T-helper 2 cell (primary cell): ENCODE results near the gene FILIP1L.
"Not testable (repeated sequence)": the region's sequence is repeated elsewhere in the genome, so short reads cannot be mapped to it uniquely, and the experiment has no call there.

Experiments used
- DNase-seq, 5 experiments: peaks; one replicate each; pipeline versions ENCODE4 v3.0.0 to v3.0.0-alpha.2; 2012 to 2022

FILIP1L gene

GRCh38 chr3:100073714-100074307, 40.5 kb downstream of the FILIP1L start:
- DNase-seq = peak in 2 of 5 experiments; percentile 7 to 48

GRCh38 chr3:100073049-100073713, 41.1 kb downstream of the FILIP1L start:
- peak in 1 of 5 experiments; percentile 7 for DNase-seq

GRCh38 chr3:100072326-100073048, 41.8 kb downstream of the FILIP1L start:
- DNase-seq = peak in 1 of 5 experiments; percentile 85

GRCh38 chr3:100069472-100069871, 44.8 kb downstream of the FILIP1L start:
- DNase-seq = no peak

GRCh38 chr3:100068826-100069225, 45.5 kb downstream of the FILIP1L start:
- DNase-seq = peak; percentile 31 to 90 (median 56)

- DNase-seq = no peak
Measured at GRCh38 chr3:100067589-100067988, 46.7 kb downstream of the FILIP1L start.

GRCh38 chr3:100063929-100064461, 50.3 kb downstream of the FILIP1L start:
- DNase-seq = no peak

GRCh38 chr3:100062665-100063064, 51.6 kb downstream of the FILIP1L start:
- no peak for DNase-seq

- peak in 1 of 5 experiments; percentile 81 for DNase-seq
Measured at GRCh38 chr3:100060685-100061484, 53.4 kb downstream of the FILIP1L start.

- DNase-seq = no peak
Measured at GRCh38 chr3:100059472-100059871, 54.8 kb downstream of the FILIP1L start.

GRCh38 chr3:100057716-100058575, 56.4 kb downstream of the FILIP1L start:
- peak in 1 of 5 experiments; percentile 27 for DNase-seq

GRCh38 chr3:100053951-100054620, 60.2 kb downstream of the FILIP1L start:
- no peak for DNase-seq

- DNase-seq = not testable (repeated sequence)
Measured at GRCh38 chr3:100051513-100051912, 62.8 kb downstream of the FILIP1L start.

- DNase-seq = no peak
Measured at GRCh38 chr3:100048248-100048647, 66.1 kb downstream of the FILIP1L start.

- peak in 1 of 5 experiments; percentile 35 for DNase-seq
Measured at GRCh38 chr3:100047455-100048141, 66.7 kb downstream of the FILIP1L start.

- no peak for DNase-seq
Measured at GRCh38 chr3:100046986-100047385, 67.3 kb downstream of the FILIP1L start.

- DNase-seq = no peak
Measured at GRCh38 chr3:100045696-100046095, 68.6 kb downstream of the FILIP1L start.

GRCh38 chr3:100044369-100044768, 69.9 kb downstream of the FILIP1L start:
- DNase-seq = no peak

- DNase-seq = no peak
Measured at GRCh38 chr3:100043271-100043670, 71.0 kb downstream of the FILIP1L start.
